LNCaP clone FGC (cell line): ENCODE results near the gene SNCB.

Experiments
- DNase-seq: peaks from one replicate; pipeline ENCODE4 v3.0.0-alpha.2; 2011; ENCODE audit warnings: low read depth
- H3K4me3 ChIP-seq: 2 replicates; pipeline ENCODE4 v1.5.1; 2011; ENCODE audit warnings: mild to moderate bottlenecking, low read depth, low read length, control low read depth
- CTCF ChIP-seq: IDR thresholded peaks from 2 replicates; pipeline ENCODE4 v1.5.1; 2012; ENCODE audit warnings: mild to moderate bottlenecking; ENCODE audit not compliant: control insufficient read depth, insufficient read depth; ENCODE audit errors: extremely low read depth

The SNCB gene

GRCh38 chr5:176614805-176615478 lies 15.4 kb downstream of the SNCB start:
- no peak for DNase-seq
- no peak for TF ChIP-seq CTCF
- no peak overlapping the region for H3K4me3 ChIP-seq

GRCh38 chr5:176612855-176613254 lies 17.5 kb downstream of the SNCB start:
- H3K4me3 ChIP-seq: no peak overlapping the region
- no peak for TF ChIP-seq CTCF
- no peak for DNase-seq

- no peak for TF ChIP-seq CTCF
- no peak overlapping the region for H3K4me3 ChIP-seq
- DNase-seq: no peak
These were observed 18.3 kb downstream of the SNCB start for GRCh38 chr5:176612008-176612407.

GRCh38 chr5:176611435-176611834 lies 18.9 kb downstream of the SNCB start:
- H3K4me3 ChIP-seq: no peak overlapping the region
- peak; percentile 58 for DNase-seq
- TF ChIP-seq CTCF: no peak

- TF ChIP-seq CTCF: no peak
- DNase-seq: no peak
- peak overlapping the region; percentile 56 for H3K4me3 ChIP-seq
These were observed 19.9 kb downstream of the SNCB start for GRCh38 chr5:176610435-176610773.

GRCh38 chr5:176609724-176610434 lies 20.5 kb downstream of the SNCB start, which contains the start of gene GPRIN1:
TSS of gene GPRIN1 (minus strand) at chr5:176610156. CDS start at chr5:176599834, 10,322 bp downstream.
- TF ChIP-seq CTCF: peak; percentile 40
- peak within 1 kb of the TSS; percentile 56 for H3K4me3 ChIP-seq
- DNase-seq: no peak
